Measurements from ENCODE around the gene CYP27A1.

Gene CYP27A1

GRCh38 chr2:218826791-218827190, 44.8 kb downstream of the CYP27A1 start:
- H3K4me3 ChIP-seq (ENCODE audit: low read depth, low read length) = no peak overlapping the region
- H3K36me3 ChIP-seq = no peaks in the 10 kb centered on the region

GRCh38 chr2:218827701-218828476, 45.9 kb downstream of the CYP27A1 start:
- H3K27ac ChIP-seq = no peak overlapping the region
- H3K27me3 ChIP-seq (ENCODE audit: insufficient read depth, low read depth, severe bottlenecking) = no peaks in the 10 kb centered on the region
- no peak for TF ChIP-seq CTCF (IDR thresholded peaks at IDR 0.05; ENCODE audit: low read depth, low read length)
- H3K9me3 ChIP-seq (ENCODE audit: severe bottlenecking) = no peaks in the 10 kb centered on the region
- DNase-seq = no peak
- no peak overlapping the region for H3K4me3 ChIP-seq (ENCODE audit: low read depth, low read length)
- H3K36me3 ChIP-seq = no peaks in the 10 kb centered on the region

More at GRCh38 chr2:218826791-218827190, 44.8 kb downstream of the CYP27A1 start:
- Histone ChIP-seq H3K27ac (no peak overlapping the region), H3K9me3 (ENCODE audit: severe bottlenecking) (no peaks in the 10 kb centered on the region), H3K27me3 (ENCODE audit: insufficient read depth, low read depth, severe bottlenecking) (no peaks in the 10 kb centered on the region)
- DNase-seq = no peak
- no peak for TF ChIP-seq CTCF (IDR thresholded peaks at IDR 0.05; ENCODE audit: low read depth, low read length)

GRCh38 chr2:218828477-218828778, 46.5 kb downstream of the CYP27A1 start:
- DNase-seq = no peak
- no peak overlapping the region for H3K27ac ChIP-seq

GRCh38 chr2:218829868-218830451, 48.0 kb downstream of the CYP27A1 start:
- Histone ChIP-seq H3K27ac (no peak overlapping the region), H3K9me3 (ENCODE audit: severe bottlenecking) (no peaks in the 10 kb centered on the region), H3K36me3 (no peaks in the 10 kb centered on the region), H3K4me3 (ENCODE audit: low read depth, low read length) (no peak overlapping the region), H3K27me3 (ENCODE audit: insufficient read depth, low read depth, severe bottlenecking) (no peaks in the 10 kb centered on the region)
- no peak for TF ChIP-seq CTCF (IDR thresholded peaks at IDR 0.05; ENCODE audit: low read depth, low read length)
- DNase-seq = no peak

More at GRCh38 chr2:218828477-218828778, 46.5 kb downstream of the CYP27A1 start:
- Histone ChIP-seq H3K9me3 (ENCODE audit: severe bottlenecking) (no peaks in the 10 kb centered on the region), H3K27me3 (ENCODE audit: insufficient read depth, low read depth, severe bottlenecking) (no peaks in the 10 kb centered on the region), H3K36me3 (no peaks in the 10 kb centered on the region), H3K4me3 (ENCODE audit: low read depth, low read length) (no peak overlapping the region)
- TF ChIP-seq CTCF (IDR thresholded peaks at IDR 0.05; ENCODE audit: low read depth, low read length) = no peak

GRCh38 chr2:218830526-218831306, 48.8 kb downstream of the CYP27A1 start:
- Histone ChIP-seq H3K27ac (no peak overlapping the region), H3K4me3 (ENCODE audit: low read depth, low read length) (no peak overlapping the region), H3K27me3 (ENCODE audit: insufficient read depth, low read depth, severe bottlenecking) (no peaks in the 10 kb centered on the region), H3K9me3 (ENCODE audit: severe bottlenecking) (no peaks in the 10 kb centered on the region), H3K36me3 (no peaks in the 10 kb centered on the region)
- no peak for DNase-seq
- TF ChIP-seq CTCF (IDR thresholded peaks at IDR 0.05; ENCODE audit: low read depth, low read length) = no peak
